K562 (cell line): ENCODE results near the gene GCSAM.

Experiments
- ZNF3 ChIP-seq: fragments of 250-450 bp; sonication (Bioruptor Pico); IDR thresholded peaks from 2 replicates; pipeline ENCODE4 v1.5.0; 2021; ENCODE audit warnings: mild to moderate bottlenecking, moderate library complexity
- TF ChIP-seq, protein P1 (sequence below), 3 experiments: IDR thresholded peaks in 2 of 3; conservative IDR thresholded peaks in 1 of 3; 2 replicates each; pipeline ENCODE4 v1.5.1; 2011 to 2012; ENCODE audit warnings: low read length in 3 of 3, mild to moderate bottlenecking in 3 of 3, control low read depth in 2 of 3, improper control_type of control experiment in 1 of 3, inconsistent platforms in 1 of 3, low read depth in 1 of 3, mixed read lengths in 1 of 3, moderate library complexity in 1 of 3; ENCODE audit not compliant: insufficient read depth in 2 of 3

DNA sequence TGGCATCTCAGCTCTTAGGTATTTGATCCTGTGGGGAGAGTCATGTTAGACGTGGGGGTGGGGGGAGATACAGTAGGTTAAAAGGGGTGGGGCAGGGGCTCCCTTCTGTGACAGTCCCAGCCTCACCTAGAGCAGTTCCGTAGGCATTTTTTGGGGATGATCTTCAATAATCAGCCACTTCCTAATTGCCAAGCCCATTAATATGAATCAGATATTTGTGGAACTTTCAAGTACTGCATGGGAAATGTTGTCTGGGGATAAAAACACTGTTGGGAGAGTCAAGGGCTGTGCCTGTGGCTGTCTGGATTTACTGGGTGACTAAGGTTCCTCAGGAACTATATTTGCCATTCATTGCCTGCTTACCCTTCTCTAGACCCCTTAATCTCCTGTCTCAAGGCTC lies 37.3 kb downstream of the GCSAM start:
- no peak for TF ChIP-seq ZNF3 (CRISPR knock-in tag)
- TF ChIP-seq, protein P1, sequence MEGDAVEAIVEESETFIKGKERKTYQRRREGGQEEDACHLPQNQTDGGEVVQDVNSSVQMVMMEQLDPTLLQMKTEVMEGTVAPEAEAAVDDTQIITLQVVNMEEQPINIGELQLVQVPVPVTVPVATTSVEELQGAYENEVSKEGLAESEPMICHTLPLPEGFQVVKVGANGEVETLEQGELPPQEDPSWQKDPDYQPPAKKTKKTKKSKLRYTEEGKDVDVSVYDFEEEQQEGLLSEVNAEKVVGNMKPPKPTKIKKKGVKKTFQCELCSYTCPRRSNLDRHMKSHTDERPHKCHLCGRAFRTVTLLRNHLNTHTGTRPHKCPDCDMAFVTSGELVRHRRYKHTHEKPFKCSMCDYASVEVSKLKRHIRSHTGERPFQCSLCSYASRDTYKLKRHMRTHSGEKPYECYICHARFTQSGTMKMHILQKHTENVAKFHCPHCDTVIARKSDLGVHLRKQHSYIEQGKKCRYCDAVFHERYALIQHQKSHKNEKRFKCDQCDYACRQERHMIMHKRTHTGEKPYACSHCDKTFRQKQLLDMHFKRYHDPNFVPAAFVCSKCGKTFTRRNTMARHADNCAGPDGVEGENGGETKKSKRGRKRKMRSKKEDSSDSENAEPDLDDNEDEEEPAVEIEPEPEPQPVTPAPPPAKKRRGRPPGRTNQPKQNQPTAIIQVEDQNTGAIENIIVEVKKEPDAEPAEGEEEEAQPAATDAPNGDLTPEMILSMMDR (IDR thresholded peaks at IDR 0.05 in 2 of 3, conservative IDR thresholded peaks at IDR 0.05 in 1 of 3; ENCODE audit: insufficient read depth in 2 of 3, low read depth in 1 of 3, low read length in 3 of 3): no peak
